GM12873 (cell line): ENCODE results near the gene CD200R1L.

Experiments used
- TF ChIP-seq, protein P1 (sequence below): IDR thresholded peaks from 2 replicates; pipeline ENCODE4 v1.5.1; 2012; ENCODE audit warnings: low read depth, mild to moderate bottlenecking, moderate library complexity, low read length, control low read depth; ENCODE audit not compliant: insufficient read depth; ENCODE audit errors: missing control alignments

CD200R1L gene

GRCh38 chr3:112846764-112847163, at the start of gene CD200R1L:
TSS of gene CD200R1L (minus strand) at chr3:112846864. CDS start at chr3:112829367, 17,497 bp downstream.
- TF ChIP-seq, protein P1, sequence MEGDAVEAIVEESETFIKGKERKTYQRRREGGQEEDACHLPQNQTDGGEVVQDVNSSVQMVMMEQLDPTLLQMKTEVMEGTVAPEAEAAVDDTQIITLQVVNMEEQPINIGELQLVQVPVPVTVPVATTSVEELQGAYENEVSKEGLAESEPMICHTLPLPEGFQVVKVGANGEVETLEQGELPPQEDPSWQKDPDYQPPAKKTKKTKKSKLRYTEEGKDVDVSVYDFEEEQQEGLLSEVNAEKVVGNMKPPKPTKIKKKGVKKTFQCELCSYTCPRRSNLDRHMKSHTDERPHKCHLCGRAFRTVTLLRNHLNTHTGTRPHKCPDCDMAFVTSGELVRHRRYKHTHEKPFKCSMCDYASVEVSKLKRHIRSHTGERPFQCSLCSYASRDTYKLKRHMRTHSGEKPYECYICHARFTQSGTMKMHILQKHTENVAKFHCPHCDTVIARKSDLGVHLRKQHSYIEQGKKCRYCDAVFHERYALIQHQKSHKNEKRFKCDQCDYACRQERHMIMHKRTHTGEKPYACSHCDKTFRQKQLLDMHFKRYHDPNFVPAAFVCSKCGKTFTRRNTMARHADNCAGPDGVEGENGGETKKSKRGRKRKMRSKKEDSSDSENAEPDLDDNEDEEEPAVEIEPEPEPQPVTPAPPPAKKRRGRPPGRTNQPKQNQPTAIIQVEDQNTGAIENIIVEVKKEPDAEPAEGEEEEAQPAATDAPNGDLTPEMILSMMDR, result no peak

DNA sequence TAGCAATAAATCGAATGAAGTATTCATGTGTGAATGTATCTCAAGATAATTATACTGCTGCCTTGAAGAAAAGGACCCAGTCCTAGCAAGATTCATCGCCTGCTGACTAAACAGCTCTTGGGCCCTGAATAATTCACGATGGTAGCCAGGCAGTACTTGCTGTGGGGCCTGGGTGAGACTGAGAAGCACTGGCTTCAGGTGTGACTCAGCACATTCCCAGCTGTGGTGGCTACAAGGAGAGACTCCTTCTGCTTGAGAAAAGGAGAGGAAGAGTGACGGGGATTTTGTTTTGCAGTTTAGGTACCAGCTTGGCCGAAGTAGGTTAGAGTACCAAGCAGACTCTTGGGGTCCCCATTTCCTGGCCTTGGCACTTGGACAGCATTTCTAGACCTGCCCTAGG, 47.6 kb upstream of the CD200R1L start:
- TF ChIP-seq, protein P1, result no peak

- TF ChIP-seq, protein P1, result no peak
Observed at GRCh38 chr3:112889357-112889756, 42.7 kb upstream of the CD200R1L start.

- TF ChIP-seq, protein P1, result no peak
Observed at GRCh38 chr3:112888381-112889085, 41.9 kb upstream of the CD200R1L start.

DNA sequence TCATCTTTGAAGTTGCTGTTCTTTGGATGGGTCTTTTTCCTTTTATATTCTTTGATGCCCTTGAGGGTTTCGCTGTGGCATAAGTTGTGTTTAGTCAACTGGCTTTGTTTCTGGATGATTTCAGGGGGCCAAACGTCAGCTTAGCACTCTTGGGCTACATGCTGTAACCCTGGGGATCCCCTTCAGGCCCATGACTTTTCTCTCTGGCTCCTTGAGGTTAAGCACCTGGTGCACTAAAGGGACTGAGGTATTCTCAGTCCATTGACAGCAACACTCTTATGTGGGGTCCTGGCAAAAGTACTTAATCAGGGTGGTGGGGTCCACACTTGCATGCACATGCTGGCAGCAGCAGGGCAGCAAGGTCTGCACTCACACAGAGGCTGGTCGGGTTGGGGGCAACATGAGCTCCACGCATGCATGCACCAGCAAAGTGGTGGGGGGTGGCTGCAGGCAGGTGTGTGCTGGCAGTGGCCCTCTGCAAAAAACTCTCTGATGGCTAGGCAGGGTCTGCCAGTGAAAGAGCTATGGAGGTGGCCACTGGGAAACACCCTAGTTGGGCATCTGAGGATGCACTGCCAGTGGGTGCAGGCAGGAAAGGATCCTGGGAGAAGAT, 38.1 kb upstream of the CD200R1L start:
- TF ChIP-seq, protein P1, result no peak

- TF ChIP-seq, protein P1, result no peak
Observed at GRCh38 chr3:112881891-112882290, 35.2 kb upstream of the CD200R1L start.

- TF ChIP-seq, protein P1, result no peak
Observed at GRCh38 chr3:112875561-112875960, 28.9 kb upstream of the CD200R1L start.
